Measurements from ENCODE around the gene PCDH12.

The PCDH12 gene

GRCh38 chr5:141904551-141904950, 53.5 kb downstream of the PCDH12 start:
- Histone ChIP-seq H3K27ac (ENCODE audit: low read length) (no peak overlapping the region), H3K79me2 (ENCODE audit: low read length) (no peaks in the 10 kb centered on the region), H3K9me3 (replicated peaks; ENCODE audit: insufficient read depth, low read length) (no peaks in the 10 kb centered on the region), H3K36me3 (replicated peaks; ENCODE audit: insufficient read depth, low read length) (no peaks in the 10 kb centered on the region), H4K20me1 (ENCODE audit: insufficient read depth, low read length) (no peaks in the 10 kb centered on the region), H3K4me1 (ENCODE audit: low read length) (peaks cover 6% of the 10 kb centered on the region; the same call in 1 of the 2 replicates), H3K9me2 (replicated peaks; ENCODE audit: insufficient read depth, low read length) (no peaks in the 10 kb centered on the region), H3K9ac (ENCODE audit: low read length) (no peak overlapping the region), H3K27me3 (replicated peaks; ENCODE audit: insufficient read depth, low read length) (no peaks in the 10 kb centered on the region), H3K4me3 (ENCODE audit: low read length) (no peak overlapping the region), H3K4me2 (ENCODE audit: low read depth, low read length) (no peak overlapping the region), H2AFZ (ENCODE audit: low read length) (no peak overlapping the region), H3F3A (ENCODE audit: insufficient read depth, low read length) (peaks cover 3% of the 10 kb centered on the region; the same call in 1 of the 2 replicates)
- TF ChIP-seq EZH2phosphoT487 (IDR thresholded peaks at IDR 0.05; ENCODE audit: low read length) (no peak), EZH2 (optimal IDR thresholded peaks at IDR 0.05; ENCODE audit: low read depth, low read length) (no peak)
- TF ChIP-seq, protein P1, sequence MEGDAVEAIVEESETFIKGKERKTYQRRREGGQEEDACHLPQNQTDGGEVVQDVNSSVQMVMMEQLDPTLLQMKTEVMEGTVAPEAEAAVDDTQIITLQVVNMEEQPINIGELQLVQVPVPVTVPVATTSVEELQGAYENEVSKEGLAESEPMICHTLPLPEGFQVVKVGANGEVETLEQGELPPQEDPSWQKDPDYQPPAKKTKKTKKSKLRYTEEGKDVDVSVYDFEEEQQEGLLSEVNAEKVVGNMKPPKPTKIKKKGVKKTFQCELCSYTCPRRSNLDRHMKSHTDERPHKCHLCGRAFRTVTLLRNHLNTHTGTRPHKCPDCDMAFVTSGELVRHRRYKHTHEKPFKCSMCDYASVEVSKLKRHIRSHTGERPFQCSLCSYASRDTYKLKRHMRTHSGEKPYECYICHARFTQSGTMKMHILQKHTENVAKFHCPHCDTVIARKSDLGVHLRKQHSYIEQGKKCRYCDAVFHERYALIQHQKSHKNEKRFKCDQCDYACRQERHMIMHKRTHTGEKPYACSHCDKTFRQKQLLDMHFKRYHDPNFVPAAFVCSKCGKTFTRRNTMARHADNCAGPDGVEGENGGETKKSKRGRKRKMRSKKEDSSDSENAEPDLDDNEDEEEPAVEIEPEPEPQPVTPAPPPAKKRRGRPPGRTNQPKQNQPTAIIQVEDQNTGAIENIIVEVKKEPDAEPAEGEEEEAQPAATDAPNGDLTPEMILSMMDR (IDR thresholded peaks at IDR 0.05; ENCODE audit: low read length), result no peak
- DNase-seq, result no peak

DNA sequence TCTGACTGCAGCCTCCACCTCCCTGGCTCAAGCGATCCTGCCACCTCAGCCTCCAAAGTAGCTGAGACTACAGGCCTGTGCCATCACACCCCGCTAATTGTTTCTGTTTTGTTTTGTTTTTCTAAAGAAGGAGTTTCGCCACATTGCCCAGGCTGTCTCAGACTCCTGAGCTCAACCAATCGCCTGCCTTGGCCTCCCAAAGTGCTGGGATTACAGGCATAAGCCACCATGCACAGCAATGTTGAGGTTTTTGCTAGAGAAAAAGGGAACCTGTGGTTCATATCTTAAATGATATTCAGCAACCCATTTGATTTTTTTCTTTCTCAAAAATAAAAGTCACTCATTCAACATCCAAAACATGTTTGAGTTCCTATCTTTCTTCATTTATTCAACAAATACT, 54.7 kb downstream of the PCDH12 start:
- DNase-seq, result peak; percentile 46
- H3K4me1 ChIP-seq (ENCODE audit: low read length), result peaks cover 6% of the 10 kb centered on the region; the same call in 1 of the 2 replicates
- peak overlapping the region; percentile 58 for H2AFZ ChIP-seq (ENCODE audit: low read length)
- H3K4me2 ChIP-seq (ENCODE audit: low read depth, low read length), result peak overlapping the region; percentile 31; the same call in 1 of the 2 replicates
- no peaks in the 10 kb centered on the region for H3K27me3 ChIP-seq (replicated peaks; ENCODE audit: insufficient read depth, low read length)
- no peak for TF ChIP-seq EZH2 (optimal IDR thresholded peaks at IDR 0.05; ENCODE audit: low read depth, low read length)
- TF ChIP-seq, protein P1 (IDR thresholded peaks at IDR 0.05; ENCODE audit: low read length), result no peak
- no peak for TF ChIP-seq EZH2phosphoT487 (IDR thresholded peaks at IDR 0.05; ENCODE audit: low read length)
- H3K9me2 ChIP-seq (replicated peaks; ENCODE audit: insufficient read depth, low read length), result no peaks in the 10 kb centered on the region
- H3K36me3 ChIP-seq (replicated peaks; ENCODE audit: insufficient read depth, low read length), result no peaks in the 10 kb centered on the region
- peaks cover 3% of the 10 kb centered on the region; the same call in 1 of the 2 replicates for H3F3A ChIP-seq (ENCODE audit: insufficient read depth, low read length)
- no peak overlapping the region; the same call in 1 of the 2 replicates for H3K27ac ChIP-seq (ENCODE audit: low read length)
- no peaks in the 10 kb centered on the region for H4K20me1 ChIP-seq (ENCODE audit: insufficient read depth, low read length)
- no peaks in the 10 kb centered on the region for H3K79me2 ChIP-seq (ENCODE audit: low read length)
- no peak overlapping the region for H3K9ac ChIP-seq (ENCODE audit: low read length)
- no peak overlapping the region for H3K4me3 ChIP-seq (ENCODE audit: low read length)
- H3K9me3 ChIP-seq (replicated peaks; ENCODE audit: insufficient read depth, low read length), result no peaks in the 10 kb centered on the region

GRCh38 chr5:141902015-141902814, 55.8 kb downstream of the PCDH12 start:
- no peaks in the 10 kb centered on the region for H3K27me3 ChIP-seq (replicated peaks; ENCODE audit: insufficient read depth, low read length)
- DNase-seq, result no peak
- H3F3A ChIP-seq (ENCODE audit: insufficient read depth, low read length), result peaks cover 3% of the 10 kb centered on the region; the same call in 1 of the 2 replicates
- H3K36me3 ChIP-seq (replicated peaks; ENCODE audit: insufficient read depth, low read length), result no peaks in the 10 kb centered on the region
- no peak overlapping the region for H3K4me3 ChIP-seq (ENCODE audit: low read length)
- H3K4me1 ChIP-seq (ENCODE audit: low read length), result peaks cover 6% of the 10 kb centered on the region; the same call in 1 of the 2 replicates
- H4K20me1 ChIP-seq (ENCODE audit: insufficient read depth, low read length), result no peaks in the 10 kb centered on the region
- no peaks in the 10 kb centered on the region for H3K9me3 ChIP-seq (replicated peaks; ENCODE audit: insufficient read depth, low read length)
- H3K79me2 ChIP-seq (ENCODE audit: low read length), result no peaks in the 10 kb centered on the region
- no peak overlapping the region for H3K27ac ChIP-seq (ENCODE audit: low read length)
- no peak overlapping the region for H3K4me2 ChIP-seq (ENCODE audit: low read depth, low read length)
- H3K9ac ChIP-seq (ENCODE audit: low read length), result no peak overlapping the region
- no peak for TF ChIP-seq EZH2phosphoT487 (IDR thresholded peaks at IDR 0.05; ENCODE audit: low read length)
- no peak for TF ChIP-seq EZH2 (optimal IDR thresholded peaks at IDR 0.05; ENCODE audit: low read depth, low read length)
- TF ChIP-seq, protein P1 (IDR thresholded peaks at IDR 0.05; ENCODE audit: low read length), result no peak
- H3K9me2 ChIP-seq (replicated peaks; ENCODE audit: insufficient read depth, low read length), result no peaks in the 10 kb centered on the region
- H2AFZ ChIP-seq (ENCODE audit: low read length), result 0 out of 2 replicates have a peak overlapping the region, but pooled peaks have one; percentile 58

Data from MM.1S (cell line).